ENCODE measurements around the gene ING2.
A peak's percentile ranks its signal among the peaks of the same experiment; 100 is the strongest.

The ING2 gene

DNA sequence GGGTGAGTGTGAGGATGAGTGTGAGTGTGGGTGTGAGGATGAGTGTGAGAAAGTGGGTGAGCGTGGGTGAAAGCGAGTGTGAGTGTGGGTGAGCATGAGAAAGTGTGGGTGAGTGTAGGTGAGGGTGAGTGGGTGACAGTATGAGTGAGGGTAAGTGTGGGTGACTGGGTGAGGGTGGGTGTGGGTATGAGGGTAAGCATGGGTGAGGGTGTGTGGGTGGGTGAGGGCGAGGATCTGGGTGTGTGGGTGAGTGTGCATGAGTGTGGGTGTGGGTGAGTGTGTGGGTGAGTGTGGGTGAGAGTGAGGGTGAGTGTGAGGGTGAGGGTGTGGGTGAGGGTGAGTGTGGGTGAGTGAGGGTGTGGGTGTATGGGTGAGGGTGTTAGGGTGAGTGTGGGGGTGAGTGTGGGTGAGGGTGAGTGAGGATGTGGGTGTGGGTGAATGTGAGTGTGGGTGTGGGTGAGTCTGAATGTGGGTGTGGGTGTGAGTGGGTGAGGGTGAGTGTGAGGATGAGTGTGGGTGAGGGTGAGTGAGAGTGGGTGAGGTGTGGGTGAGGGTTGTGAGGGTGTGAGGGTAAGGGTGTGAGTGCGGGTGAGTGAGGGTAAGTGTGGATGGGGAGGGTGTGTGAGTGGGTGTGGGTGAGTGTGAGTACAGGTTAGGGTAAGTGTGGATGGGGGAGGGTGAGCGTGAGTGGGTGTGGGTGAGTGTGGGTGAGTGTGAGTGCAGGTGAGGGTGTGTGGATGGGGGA is 48.9 kb downstream of the ING2 start:
- ChIA-PET POLR2A (no interaction called here), CTCF (no interaction called here)
- no peaks in the 10 kb centered on the region for H3K4me1 ChIP-seq (ENCODE audit: control insufficient read depth, insufficient read depth, low read length)
- TF ChIP-seq KLF9 (tag by site-specific recombination; IDR thresholded peaks at IDR 0.05; ENCODE audit: low read depth), result peak; percentile 55; the same call in 1 of the 2 replicates
- 0 out of 2 replicates have a peak, but pooled peaks have one; percentile 25 for TF ChIP-seq ZNF302 (tag by site-specific recombination; IDR thresholded peaks at IDR 0.05; ENCODE audit: low read depth)
- TF ChIP-seq, protein P1, sequence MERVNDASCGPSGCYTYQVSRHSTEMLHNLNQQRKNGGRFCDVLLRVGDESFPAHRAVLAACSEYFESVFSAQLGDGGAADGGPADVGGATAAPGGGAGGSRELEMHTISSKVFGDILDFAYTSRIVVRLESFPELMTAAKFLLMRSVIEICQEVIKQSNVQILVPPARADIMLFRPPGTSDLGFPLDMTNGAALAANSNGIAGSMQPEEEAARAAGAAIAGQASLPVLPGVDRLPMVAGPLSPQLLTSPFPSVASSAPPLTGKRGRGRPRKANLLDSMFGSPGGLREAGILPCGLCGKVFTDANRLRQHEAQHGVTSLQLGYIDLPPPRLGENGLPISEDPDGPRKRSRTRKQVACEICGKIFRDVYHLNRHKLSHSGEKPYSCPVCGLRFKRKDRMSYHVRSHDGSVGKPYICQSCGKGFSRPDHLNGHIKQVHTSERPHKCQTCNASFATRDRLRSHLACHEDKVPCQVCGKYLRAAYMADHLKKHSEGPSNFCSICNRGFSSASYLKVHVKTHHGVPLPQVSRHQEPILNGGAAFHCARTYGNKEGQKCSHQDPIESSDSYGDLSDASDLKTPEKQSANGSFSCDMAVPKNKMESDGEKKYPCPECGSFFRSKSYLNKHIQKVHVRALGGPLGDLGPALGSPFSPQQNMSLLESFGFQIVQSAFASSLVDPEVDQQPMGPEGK (tag by site-specific recombination; IDR thresholded peaks at IDR 0.05), result 0 out of 2 replicates have a peak, but pooled peaks have one; percentile 17
- TF ChIP-seq, protein P2, sequence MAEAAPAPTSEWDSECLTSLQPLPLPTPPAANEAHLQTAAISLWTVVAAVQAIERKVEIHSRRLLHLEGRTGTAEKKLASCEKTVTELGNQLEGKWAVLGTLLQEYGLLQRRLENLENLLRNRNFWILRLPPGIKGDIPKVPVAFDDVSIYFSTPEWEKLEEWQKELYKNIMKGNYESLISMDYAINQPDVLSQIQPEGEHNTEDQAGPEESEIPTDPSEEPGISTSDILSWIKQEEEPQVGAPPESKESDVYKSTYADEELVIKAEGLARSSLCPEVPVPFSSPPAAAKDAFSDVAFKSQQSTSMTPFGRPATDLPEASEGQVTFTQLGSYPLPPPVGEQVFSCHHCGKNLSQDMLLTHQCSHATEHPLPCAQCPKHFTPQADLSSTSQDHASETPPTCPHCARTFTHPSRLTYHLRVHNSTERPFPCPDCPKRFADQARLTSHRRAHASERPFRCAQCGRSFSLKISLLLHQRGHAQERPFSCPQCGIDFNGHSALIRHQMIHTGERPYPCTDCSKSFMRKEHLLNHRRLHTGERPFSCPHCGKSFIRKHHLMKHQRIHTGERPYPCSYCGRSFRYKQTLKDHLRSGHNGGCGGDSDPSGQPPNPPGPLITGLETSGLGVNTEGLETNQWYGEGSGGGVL (tag by site-specific recombination; IDR thresholded peaks at IDR 0.05), result peak; percentile 35; the same call in 1 of the 2 replicates
- TF ChIP-seq GLI4 (tag by site-specific recombination; IDR thresholded peaks at IDR 0.05), result 0 out of 2 replicates have a peak, but pooled peaks have one; percentile 24
- no peak for TF ChIP-seq ZNF112 (tag by site-specific recombination; IDR thresholded peaks at IDR 0.05)
- TF ChIP-seq EGR2 (tag by site-specific recombination; IDR thresholded peaks at IDR 0.05; ENCODE audit: low read depth), result peak; percentile 96
- TF ChIP-seq, protein P3, sequence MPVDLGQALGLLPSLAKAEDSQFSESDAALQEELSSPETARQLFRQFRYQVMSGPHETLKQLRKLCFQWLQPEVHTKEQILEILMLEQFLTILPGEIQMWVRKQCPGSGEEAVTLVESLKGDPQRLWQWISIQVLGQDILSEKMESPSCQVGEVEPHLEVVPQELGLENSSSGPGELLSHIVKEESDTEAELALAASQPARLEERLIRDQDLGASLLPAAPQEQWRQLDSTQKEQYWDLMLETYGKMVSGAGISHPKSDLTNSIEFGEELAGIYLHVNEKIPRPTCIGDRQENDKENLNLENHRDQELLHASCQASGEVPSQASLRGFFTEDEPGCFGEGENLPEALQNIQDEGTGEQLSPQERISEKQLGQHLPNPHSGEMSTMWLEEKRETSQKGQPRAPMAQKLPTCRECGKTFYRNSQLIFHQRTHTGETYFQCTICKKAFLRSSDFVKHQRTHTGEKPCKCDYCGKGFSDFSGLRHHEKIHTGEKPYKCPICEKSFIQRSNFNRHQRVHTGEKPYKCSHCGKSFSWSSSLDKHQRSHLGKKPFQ (tag by site-specific recombination; IDR thresholded peaks at IDR 0.05), result 0 out of 2 replicates have a peak, but pooled peaks have one; percentile 38
- peak; percentile 98 for TF ChIP-seq ZFHX2 (tag by site-specific recombination; conservative IDR thresholded peaks at IDR 0.05)
- 0 out of 2 replicates have a peak, but pooled peaks have one; percentile 28 for TF ChIP-seq ZNF785 (tag by site-specific recombination; IDR thresholded peaks at IDR 0.05)
- no peak for TF ChIP-seq ZNF530 (tag by site-specific recombination; IDR thresholded peaks at IDR 0.05; ENCODE audit: low read depth)
- peak; percentile 63 for TF ChIP-seq PRDM1 (tag by site-specific recombination; IDR thresholded peaks at IDR 0.05)
- TF ChIP-seq ZNF146 (tag by site-specific recombination; IDR thresholded peaks at IDR 0.05), result no peak
- TF ChIP-seq, protein P4, sequence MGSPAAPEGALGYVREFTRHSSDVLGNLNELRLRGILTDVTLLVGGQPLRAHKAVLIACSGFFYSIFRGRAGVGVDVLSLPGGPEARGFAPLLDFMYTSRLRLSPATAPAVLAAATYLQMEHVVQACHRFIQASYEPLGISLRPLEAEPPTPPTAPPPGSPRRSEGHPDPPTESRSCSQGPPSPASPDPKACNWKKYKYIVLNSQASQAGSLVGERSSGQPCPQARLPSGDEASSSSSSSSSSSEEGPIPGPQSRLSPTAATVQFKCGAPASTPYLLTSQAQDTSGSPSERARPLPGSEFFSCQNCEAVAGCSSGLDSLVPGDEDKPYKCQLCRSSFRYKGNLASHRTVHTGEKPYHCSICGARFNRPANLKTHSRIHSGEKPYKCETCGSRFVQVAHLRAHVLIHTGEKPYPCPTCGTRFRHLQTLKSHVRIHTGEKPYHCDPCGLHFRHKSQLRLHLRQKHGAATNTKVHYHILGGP (tag by site-specific recombination; IDR thresholded peaks at IDR 0.05), result no peak
- TF ChIP-seq, protein P5, sequence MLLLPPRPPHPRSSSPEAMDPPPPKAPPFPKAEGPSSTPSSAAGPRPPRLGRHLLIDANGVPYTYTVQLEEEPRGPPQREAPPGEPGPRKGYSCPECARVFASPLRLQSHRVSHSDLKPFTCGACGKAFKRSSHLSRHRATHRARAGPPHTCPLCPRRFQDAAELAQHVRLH (tag by site-specific recombination; IDR thresholded peaks at IDR 0.05), result peak; percentile 43; the same call in 1 of the 2 replicates
- TF ChIP-seq ZNF548 (tag by site-specific recombination; IDR thresholded peaks at IDR 0.05), result no peak
- no peak for TF ChIP-seq ZNF843 (tag by site-specific recombination; IDR thresholded peaks at IDR 0.05)
- TF ChIP-seq ZBTB7A (tag by site-specific recombination; IDR thresholded peaks at IDR 0.05; ENCODE audit: low read depth), result peak; percentile 12; the same call in 1 of the 2 replicates
- no peak for TF ChIP-seq ZNF335 (tag by site-specific recombination; conservative IDR thresholded peaks at IDR 0.05)
- no peak for TF ChIP-seq ZXDB (tag by site-specific recombination; IDR thresholded peaks at IDR 0.05)
- TF ChIP-seq FEZF1 (tag by site-specific recombination; IDR thresholded peaks at IDR 0.05), result no peak
- TF ChIP-seq SCRT2 (tag by site-specific recombination; IDR thresholded peaks at IDR 0.05), result no peak
- no peak for TF ChIP-seq YY1 (tag by site-specific recombination; IDR thresholded peaks at IDR 0.05)
- H3K4me3 ChIP-seq (ENCODE audit: low read depth, low read length), result no peak overlapping the region
- no peak overlapping the region for H3K27ac ChIP-seq (ENCODE audit: extremely low read depth, low read depth, low read length)
- no peaks in the 10 kb centered on the region for H3K36me3 ChIP-seq (ENCODE audit: control insufficient read depth in 2 of 2, insufficient read depth in 1 of 2, low read length in 2 of 2)
- H3K9me3 ChIP-seq (ENCODE audit: control insufficient read depth, insufficient read depth, low read depth, low read length), result no peaks in the 10 kb centered on the region

Measured in HEK293 (cell line).